HG03196 (cell line): Measurements from ENCODE around the gene CDH4.

Source experiments
- ATAC-seq: cut with Tn5 transposase; IDR thresholded peaks from one replicate; pipeline ENCODE4 v1.9.1; 2021; ENCODE audit not compliant: unreplicated experiment

The CDH4 gene

GRCh38 chr20:61767761-61768494 lies 515.9 kb downstream of the CDH4 start:
- no peak for ATAC-seq

GRCh38 chr20:61768571-61769285 lies 516.7 kb downstream of the CDH4 start:
- no peak for ATAC-seq

- no peak for ATAC-seq
These were observed 517.3 kb downstream of the CDH4 start for GRCh38 chr20:61769286-61769832.

- ATAC-seq, result no peak
These were observed 518.1 kb downstream of the CDH4 start for GRCh38 chr20:61770113-61770585.

- ATAC-seq, result no peak
These were observed 519.8 kb downstream of the CDH4 start for GRCh38 chr20:61771805-61772350.

GRCh38 chr20:61772828-61773631 lies 521.0 kb downstream of the CDH4 start:
- no peak for ATAC-seq

- no peak for ATAC-seq
These were observed 522.0 kb downstream of the CDH4 start for GRCh38 chr20:61773926-61774587.

- ATAC-seq, result no peak
These were observed 523.4 kb downstream of the CDH4 start for GRCh38 chr20:61775423-61775822.

GRCh38 chr20:61776491-61777075 lies 524.5 kb downstream of the CDH4 start:
- no peak for ATAC-seq

- no peak for ATAC-seq
These were observed 525.9 kb downstream of the CDH4 start for GRCh38 chr20:61777773-61778494.

- ATAC-seq, result no peak
These were observed 526.4 kb downstream of the CDH4 start for GRCh38 chr20:61778495-61778863.

GRCh38 chr20:61779176-61779965 lies 527.3 kb downstream of the CDH4 start:
- no peak for ATAC-seq

- ATAC-seq, result no peak
These were observed 528.0 kb downstream of the CDH4 start for GRCh38 chr20:61780066-61780465.

- no peak for ATAC-seq
These were observed 532.9 kb downstream of the CDH4 start for GRCh38 chr20:61784801-61785566.

- no peak for ATAC-seq
These were observed 533.4 kb downstream of the CDH4 start for GRCh38 chr20:61785567-61785816.

GRCh38 chr20:61786230-61786629 lies 534.2 kb downstream of the CDH4 start:
- no peak for ATAC-seq

- ATAC-seq, result no peak
These were observed 536.3 kb downstream of the CDH4 start for GRCh38 chr20:61788343-61788742.

GRCh38 chr20:61789329-61789728 lies 537.3 kb downstream of the CDH4 start:
- ATAC-seq, result no peak
